Left lobe of liver (tissue), 2 donors: ENCODE data around the gene ZNF695. TPM values are rescaled to one million over a fixed set of nuclear protein-coding genes. Genes with fewer than 3 reads are reported as not detected.
"Not testable (repeated sequence)": the region's sequence is repeated elsewhere in the genome, so short reads cannot be mapped to it uniquely, and the experiment has no call there.

Experiments
- ATAC-seq: fragments of 200-7000 bp; cut with Tn5 transposase; one replicate; pipeline ENCODE4 v1.9.1; 2020; ENCODE audit warnings: mild to moderate bottlenecking, moderate library complexity
- DNase-seq: peaks from one replicate; pipeline ENCODE4 v3.0.0-alpha.2; 2020; ENCODE audit warnings: low spot score
- total RNA-seq: library from RNA; stranded (reverse); gene quantifications from one replicate; pipeline ENCODE4 v1.2.1, GENCODE V29; 2021
- donor health status: DM: no; HTN: no; CAD: no; lungs with moderate emphysema.
- donor health status: DM: no; HTN: yes; CAD: no.

Gene ZNF695
- not detected for total RNA-seq

DNA sequence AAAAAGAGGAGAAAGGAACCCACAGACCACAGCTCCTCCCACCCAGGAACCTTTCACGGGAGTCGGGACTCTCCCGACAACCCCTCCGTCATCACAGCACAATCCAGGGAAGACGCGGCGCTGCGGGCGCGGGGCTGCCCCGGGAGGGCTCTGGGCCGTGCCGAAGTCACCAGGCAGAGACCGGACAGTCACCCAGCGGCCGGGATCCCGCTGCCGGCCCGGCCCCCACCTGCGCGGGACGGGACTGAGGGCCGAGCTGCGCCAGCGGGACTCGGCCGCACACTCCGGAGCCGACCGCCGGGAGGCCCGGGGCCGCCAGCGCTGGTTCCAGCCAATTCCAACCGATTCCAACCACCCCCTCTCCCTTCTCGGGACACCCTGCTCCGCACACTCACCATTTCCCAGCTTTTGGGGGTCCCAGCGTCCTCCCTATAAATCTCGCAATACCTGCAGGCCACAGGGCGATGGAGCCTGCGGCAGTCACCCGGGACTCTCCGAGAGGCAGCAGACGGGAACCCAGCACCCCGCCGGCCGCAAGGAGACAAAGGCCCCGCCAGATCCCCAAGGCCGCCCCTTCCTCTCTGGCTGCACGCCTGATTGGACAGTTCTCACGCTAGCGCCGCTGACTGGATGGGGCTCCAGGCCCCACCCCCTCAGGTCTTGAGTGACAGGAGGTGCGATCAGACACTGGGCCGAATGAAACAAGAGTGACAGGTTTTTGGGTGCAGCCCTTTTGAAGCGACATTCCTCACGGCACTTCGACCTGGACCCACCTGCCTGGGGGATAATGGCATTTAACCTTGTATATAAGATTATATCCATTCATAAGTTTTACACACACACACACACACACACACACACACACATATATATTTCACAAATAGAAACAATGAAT, at the start of gene ZNF695:
Gene ZNF695, minus strand, starts transcription at position 547 of the 895 bp plus-strand sequence. Its CDS starts 149 bp downstream, at position 398.
- ATAC-seq (peak; percentile 86), DNase-seq (peak; percentile 64)

- DNase-seq (no peak), ATAC-seq (no peak)
Measured at GRCh38 chr1:247056071-247056470, 48.2 kb upstream of the ZNF695 start.

DNA sequence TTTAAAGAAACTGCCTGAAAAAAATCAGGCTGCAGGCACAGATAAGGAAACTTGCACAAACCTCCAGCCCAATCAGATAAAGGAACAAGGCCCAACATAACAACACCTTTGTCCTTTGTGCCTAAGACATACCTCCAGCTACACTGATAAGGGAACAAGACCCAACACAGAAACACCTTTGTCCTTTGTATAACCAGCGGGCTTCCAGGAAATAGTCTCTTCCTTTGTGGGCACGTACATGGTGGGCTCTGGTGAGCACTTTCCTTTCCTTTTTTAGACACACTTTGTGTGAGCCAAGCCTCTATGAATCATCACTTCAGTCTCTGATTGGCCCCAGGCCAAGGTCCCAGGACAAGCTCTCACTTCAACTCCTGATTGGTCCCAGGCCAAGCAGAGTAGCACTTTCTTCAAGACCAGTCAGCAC, 47.1 kb upstream of the ZNF695 start:
- DNase-seq (no peak), ATAC-seq (no peak)

DNA sequence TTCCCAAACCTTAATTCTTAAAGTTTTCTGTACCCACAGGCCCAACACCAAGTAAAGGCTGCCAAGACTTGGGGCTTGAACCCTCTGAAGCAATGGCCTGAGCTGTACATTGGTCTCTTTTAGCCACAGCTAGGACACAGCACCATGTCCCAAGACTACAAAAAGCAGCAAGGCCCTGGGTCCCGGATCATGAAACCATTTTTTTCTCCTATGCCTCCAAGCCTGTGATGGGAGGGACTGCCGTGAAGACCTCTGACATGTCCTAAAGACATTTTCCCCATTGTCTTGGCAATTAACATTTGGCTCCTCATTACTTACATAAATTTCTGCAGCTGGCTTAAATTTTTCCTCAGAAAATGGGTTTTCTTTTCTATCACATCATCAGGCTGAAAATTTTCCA, 39.8 kb upstream of the ZNF695 start:
- no peak for ATAC-seq
- no peak for DNase-seq

- ATAC-seq = no peak
- DNase-seq = no peak
Measured at GRCh38 chr1:247047260-247047659, 39.4 kb upstream of the ZNF695 start.

DNA sequence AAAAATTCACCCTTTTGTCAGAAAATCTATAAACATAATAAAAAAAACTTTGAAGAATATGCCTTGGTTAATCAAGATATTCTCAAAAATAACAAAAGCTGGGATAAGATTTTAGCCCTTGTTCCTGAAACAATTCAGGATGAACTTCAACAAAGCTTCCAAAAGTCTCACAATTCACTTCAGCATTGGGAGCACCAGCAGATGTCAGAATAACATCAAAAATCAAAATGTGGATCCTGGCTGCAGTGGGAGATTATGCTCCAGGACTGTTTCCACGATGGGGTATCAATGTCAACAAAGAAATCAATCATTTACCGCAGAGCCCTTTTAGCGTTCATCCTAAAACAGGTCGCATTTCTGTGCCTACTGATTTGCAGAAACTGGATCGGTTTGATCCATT, 35.5 kb upstream of the ZNF695 start:
- DNase-seq = no peak
- no peak for ATAC-seq

- ATAC-seq (no peak), DNase-seq (no peak)
Measured at GRCh38 chr1:247037511-247038320, 29.9 kb upstream of the ZNF695 start.

DNA sequence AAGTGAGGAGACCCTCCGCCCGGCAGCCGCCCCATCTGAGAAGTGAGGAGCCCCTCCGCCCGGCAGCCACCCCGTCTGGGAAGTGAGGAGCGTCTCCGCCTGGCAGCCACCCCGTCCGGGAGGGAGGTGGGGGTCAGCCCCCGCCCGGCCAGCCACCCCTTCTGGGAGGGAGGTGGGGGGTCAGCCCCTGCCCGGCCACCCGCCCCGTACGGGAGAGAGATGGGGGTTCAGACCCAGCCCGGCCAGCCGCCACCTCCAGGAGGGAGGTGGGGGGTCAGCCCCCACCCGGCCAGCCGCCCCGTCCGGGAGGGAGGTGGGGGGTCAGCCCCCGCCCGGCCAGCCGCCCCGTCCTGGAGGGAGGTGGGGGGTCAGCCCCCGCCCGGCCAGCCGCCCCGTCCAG, 24.4 kb upstream of the ZNF695 start:
- not testable (repeated sequence) for DNase-seq, ATAC-seq

GRCh38 chr1:247024658-247025057, 16.8 kb upstream of the ZNF695 start:
- DNase-seq, ATAC-seq: not testable (repeated sequence)

DNA sequence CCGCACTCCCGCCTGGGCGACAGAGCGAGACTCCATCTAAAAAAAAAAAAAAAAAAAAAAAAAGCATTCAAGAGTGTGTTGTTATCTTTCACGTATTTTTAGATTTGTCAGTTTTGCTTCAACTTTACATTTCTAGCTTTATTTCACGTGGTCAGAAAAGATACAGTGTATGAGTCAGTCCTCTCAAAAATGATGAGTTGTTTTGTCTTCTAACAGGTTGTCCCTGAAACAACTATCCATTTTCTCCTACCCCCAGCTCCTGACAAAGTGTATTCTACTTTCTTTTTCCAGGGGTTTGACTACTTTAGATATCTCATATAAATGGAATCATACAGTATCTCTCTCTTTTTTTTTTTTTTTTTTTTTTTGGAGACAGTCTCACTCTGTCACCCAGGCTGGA, 5.5 kb upstream of the ZNF695 start:
- ATAC-seq = no peak
- DNase-seq = no peak

DNA sequence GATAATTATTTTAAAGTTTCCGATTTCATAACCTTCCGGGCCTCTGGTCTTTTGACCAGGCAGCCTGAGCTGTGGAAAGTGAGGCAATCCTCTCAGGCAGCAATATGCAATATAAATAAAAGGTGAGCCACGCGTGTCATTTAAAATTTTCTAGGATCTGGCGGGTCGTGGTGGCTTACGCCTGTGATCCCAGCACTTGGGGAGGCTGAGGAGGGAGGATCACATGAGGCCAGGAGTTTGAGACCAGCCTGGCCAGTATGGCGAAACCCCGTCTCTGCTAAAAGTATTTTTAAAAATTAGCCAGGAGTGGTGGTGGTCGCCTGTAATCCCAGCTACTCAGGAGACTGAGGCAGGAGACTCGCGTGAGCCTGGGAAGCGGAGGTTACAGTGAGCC, 546 bp upstream of the ZNF695 start:
- no peak for ATAC-seq
- DNase-seq = no peak

DNA sequence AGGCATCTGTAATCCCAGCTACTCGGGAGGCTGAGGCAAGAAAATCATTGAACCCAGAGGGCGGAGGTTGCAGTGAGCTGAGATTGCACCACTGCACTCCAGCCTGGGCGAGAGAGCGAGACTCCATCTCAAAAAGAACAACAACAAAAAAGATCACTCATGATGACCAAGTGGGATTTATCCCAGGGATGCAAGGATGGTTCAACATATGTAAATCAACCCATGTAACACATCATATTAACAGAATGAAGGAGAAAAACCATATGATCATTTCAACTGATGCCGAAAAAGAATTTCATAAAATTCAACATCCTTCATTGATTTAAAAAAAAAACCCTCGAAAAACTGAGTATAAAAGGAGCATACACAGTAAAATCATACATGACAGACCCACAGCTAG, 3.8 kb downstream of the ZNF695 start:
- not testable (repeated sequence) for DNase-seq, ATAC-seq

- DNase-seq (no peak), ATAC-seq (no peak)
Measured at GRCh38 chr1:246989901-246990300, 18.0 kb downstream of the ZNF695 start.

- no peak for DNase-seq
- ATAC-seq = no peak
Measured at GRCh38 chr1:246988316-246988715, 19.5 kb downstream of the ZNF695 start.

DNA sequence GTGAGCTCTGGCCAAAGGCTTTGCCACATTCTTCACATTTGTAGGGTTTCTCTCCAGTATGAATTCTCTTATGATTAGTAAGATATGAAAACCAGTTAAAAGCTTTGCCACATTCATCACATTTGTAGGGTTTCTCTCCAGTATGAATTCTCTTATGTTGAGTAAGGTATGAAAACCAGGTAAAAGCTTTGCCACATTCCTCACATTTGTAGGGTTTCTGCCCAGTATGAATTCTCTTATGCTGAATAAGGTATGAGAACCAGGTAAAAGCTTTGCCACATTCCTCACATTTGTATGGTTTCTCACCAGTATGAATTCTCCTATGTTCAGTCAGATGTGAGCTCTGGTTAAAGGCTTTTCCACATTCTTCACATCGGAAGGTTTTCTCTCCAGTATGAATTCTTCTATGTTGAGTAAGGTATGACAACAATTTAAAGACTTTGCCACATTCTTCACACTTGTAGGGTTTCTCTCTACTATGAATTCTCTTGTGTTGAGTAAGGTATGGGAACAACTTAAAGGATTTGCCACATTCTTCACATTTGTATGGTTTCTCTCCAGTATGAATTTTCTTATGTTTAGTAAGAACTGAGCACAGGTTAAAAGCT, 20.7 kb downstream of the ZNF695 start:
- DNase-seq (no peak), ATAC-seq (no peak)

DNA sequence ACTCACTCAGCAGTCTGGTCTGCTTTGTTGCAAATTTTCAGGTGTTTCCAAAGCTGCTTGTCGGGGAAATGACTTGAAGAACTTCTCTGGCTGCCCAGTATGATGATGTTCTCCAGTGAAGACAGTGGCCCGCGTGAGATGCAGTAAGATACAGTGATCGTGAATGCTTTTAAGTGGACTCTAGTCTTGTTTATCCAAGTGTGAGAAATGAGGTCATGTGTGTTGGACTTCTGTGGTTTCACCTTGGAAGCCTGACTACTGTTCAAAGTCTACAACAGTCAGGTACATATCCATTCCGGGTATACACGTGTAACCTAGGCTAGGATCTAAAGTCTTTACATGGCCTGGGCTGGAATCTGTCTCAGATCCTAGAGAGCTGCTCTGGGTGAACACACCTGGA, 29.1 kb downstream of the ZNF695 start:
- DNase-seq (no peak), ATAC-seq (no peak)

DNA sequence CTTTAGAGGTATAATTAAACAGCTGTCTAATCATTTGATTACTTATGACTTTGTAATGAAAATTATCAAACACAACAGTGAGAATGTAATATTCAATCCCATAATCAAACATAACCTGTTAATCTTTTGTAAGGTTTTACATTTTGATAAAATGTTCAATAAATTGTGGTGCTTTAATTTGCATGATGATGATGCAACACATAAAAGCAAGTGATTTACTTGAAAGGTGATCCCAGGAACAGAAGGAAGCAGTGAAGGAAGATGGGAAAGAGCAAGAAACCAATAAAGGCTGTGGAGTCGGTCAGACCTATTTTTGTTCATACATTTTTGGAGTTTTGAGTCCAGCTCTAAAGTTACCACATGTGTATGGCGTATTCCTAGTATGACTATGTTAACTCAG, 29.6 kb downstream of the ZNF695 start:
- no peak for DNase-seq
- ATAC-seq = no peak

- ATAC-seq (no peak), DNase-seq (no peak)
Measured at GRCh38 chr1:246971969-246972368, 35.9 kb downstream of the ZNF695 start.

- DNase-seq = peak; percentile 59
- ATAC-seq = peak; percentile 48
Measured at GRCh38 chr1:246971090-246971721, 36.7 kb downstream of the ZNF695 start.

DNA sequence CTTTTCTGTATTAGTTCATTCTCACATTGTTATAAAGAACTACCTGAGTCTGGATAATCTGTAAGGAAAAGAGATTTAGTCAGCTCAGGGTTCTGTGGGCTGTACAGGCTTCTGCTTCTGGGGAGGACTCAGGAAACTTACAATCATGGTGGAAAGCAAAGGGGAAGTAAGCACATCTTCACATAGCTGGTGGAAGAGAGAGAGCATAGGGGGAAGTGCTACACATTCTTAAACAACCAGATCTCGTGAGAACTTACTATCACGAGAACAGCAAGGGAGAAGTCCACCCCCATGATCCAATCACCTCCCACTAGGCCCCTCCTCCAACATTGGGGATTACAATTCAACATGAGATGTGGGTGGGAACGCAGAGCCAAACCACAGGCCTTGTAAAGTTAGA, 38.2 kb downstream of the ZNF695 start:
- no peak for DNase-seq
- no peak for ATAC-seq

GRCh38 chr1:246966502-246966901, 41.4 kb downstream of the ZNF695 start:
- DNase-seq (no peak), ATAC-seq (no peak)
